ENCODE results near the gene ADPRHL1.
A peak's percentile ranks its signal among the peaks of the same experiment; 100 is the strongest.

ADPRHL1 gene

DNA sequence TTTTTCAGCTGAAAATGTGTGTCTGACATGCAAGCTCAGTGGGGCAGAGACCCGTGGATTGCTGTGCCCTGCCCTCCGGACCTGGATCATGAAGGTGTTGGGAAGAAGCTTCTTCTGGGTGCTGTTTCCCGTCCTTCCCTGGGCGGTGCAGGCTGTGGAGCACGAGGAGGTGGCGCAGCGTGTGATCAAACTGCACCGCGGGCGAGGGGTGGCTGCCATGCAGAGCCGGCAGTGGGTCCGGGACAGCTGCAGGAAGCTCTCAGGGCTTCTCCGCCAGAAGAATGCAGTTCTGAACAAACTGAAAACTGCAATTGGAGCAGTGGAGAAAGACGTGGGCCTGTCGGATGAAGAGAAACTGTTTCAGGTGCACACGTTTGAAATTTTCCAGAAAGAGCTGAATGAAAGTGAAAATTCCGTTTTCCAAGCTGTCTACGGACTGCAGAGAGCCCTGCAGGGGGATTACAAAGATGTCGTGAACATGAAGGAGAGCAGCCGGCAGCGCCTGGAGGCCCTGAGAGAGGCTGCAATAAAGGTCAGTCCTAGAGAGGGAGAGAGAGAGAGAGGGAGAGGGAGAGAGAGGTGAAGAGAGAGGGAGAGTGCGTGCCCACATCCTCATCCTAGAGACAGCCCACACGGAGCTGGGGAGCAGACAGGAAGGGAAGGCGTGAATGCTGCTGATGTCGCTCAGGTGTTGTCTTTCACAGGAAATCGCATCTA, 42.4 kb upstream of the ADPRHL1 start:
- no peak overlapping the region for H3K27ac ChIP-seq
- TF ChIP-seq, protein P1, sequence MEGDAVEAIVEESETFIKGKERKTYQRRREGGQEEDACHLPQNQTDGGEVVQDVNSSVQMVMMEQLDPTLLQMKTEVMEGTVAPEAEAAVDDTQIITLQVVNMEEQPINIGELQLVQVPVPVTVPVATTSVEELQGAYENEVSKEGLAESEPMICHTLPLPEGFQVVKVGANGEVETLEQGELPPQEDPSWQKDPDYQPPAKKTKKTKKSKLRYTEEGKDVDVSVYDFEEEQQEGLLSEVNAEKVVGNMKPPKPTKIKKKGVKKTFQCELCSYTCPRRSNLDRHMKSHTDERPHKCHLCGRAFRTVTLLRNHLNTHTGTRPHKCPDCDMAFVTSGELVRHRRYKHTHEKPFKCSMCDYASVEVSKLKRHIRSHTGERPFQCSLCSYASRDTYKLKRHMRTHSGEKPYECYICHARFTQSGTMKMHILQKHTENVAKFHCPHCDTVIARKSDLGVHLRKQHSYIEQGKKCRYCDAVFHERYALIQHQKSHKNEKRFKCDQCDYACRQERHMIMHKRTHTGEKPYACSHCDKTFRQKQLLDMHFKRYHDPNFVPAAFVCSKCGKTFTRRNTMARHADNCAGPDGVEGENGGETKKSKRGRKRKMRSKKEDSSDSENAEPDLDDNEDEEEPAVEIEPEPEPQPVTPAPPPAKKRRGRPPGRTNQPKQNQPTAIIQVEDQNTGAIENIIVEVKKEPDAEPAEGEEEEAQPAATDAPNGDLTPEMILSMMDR (conservative IDR thresholded peaks at IDR 0.05), result no peak

DNA sequence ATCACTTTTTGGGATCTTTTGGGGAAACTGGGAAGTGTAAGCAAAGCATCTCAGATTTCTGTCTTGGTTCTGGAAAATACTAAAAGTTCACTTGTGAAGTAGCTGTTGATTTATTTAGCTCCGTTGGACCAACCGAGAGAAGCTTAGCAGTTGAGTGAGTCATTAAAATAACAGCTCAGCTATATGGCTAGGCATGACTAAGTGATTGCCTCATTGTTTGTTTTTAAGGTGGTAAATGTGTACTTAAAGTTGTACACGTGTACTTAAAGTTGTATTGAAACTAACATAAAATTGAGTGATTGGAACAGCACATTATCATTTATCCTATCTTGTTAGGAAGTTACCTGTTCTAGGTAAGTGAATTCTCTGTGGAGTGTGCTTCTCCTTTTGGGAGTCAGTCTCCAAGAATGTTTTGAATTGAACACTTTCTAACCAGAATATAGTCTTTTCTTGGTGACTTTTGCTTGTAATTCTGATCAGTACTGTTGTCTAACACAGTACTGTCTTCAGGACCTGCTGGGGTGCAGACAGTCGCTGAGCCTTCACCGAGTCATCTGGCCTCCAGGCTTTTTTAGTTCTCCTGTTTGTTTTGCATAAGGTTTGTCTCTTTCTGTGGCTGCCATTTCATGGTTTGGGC, 40.1 kb upstream of the ADPRHL1 start:
- no peak overlapping the region for H3K27ac ChIP-seq
- TF ChIP-seq, protein P1 (conservative IDR thresholded peaks at IDR 0.05), result no peak

DNA sequence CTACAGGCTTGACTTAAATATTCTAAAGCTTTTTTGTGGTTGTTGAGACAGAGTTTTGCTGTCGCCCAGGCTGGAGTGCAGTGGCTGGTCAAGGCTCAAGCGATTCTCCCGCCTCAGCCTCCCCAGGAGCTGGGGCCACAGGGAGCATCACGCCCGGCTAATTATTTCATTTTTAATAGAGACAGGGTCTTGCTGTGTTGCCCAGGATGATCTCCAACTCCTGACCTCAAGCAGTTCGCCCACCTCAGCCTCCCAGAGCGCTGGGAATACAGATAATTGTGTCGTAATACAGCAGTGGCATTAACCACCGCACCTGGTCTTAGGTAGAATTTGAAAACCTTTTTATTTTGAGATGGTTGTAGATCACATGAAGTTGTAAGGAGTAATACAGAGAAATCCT, 38.7 kb upstream of the ADPRHL1 start:
- no peak overlapping the region for H3K27ac ChIP-seq
- TF ChIP-seq, protein P1 (conservative IDR thresholded peaks at IDR 0.05), result no peak

DNA sequence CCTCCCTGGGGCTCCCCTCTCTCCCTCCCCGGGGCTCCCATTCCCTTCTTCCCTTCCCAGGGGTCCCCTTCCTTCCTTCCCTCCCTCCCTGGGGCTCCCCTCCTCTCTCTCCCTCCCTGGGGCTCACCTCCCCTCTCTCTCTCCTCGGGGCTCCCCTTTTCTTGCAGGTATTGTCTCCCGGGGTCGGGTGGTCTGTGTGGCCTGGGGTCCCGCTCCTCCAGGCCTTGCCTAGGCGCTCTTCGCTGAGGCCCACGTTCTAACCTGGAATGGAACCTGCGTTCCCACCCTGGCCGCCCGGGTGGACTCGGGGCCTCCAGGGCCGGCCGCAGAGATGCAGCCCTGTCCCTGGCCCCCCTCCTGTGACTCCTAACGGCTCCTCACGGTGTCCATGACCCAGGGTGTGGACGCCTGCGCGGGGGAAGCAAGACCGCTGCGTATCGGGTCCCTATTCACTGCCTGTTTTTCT, 38.2 kb upstream of the ADPRHL1 start:
- TF ChIP-seq, protein P1 (conservative IDR thresholded peaks at IDR 0.05), result no peak
- peak overlapping the region; percentile 55; the same call in 1 of the 2 replicates for H3K27ac ChIP-seq

DNA sequence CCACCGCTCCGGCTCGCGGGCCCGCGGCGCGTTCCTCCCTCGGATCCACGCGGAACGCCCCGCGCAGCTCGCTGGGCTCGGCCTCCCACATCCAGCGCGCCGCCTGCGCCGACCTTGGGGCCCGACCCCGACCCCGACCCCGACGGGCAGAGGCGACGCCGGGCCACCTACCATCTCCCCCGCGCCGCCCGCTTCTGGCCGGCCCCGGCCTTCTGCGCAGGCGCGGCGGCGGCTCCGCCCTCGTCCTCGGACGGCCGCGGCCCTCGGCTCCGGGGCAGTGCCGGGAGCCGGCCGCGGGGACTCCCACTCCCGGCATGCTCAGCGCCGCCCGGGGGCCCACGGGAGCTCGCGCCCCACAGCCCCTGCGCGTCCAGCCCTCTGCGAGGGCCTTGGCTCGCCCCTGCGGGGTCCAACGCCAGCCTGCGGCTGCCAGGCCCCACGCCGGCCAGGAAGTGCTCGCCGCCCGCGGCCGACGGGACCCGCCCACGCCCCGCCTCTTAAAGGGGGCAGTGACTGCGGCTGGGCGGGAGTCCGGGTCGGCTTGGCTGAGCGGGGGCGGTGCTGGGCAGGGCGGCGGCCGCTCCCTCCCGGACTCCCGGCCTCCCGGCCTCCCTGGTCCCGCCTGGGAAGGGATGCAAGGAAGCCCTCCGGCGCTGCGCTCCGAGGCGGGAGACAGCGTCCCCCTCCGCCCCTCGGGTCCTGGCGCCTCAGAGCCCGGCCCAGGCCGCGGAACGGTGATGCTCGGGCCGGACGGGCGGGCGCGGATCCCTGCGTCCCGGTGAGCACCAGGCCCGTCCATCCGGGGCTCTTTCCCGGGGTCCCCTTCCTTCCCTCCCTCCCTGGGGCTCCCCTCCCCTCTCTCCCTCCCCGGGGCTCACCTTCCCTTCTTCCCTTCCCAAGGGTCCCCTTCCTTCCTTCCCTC, 37.5 kb upstream of the ADPRHL1 start, which contains the start of gene DCUN1D2:
Gene DCUN1D2, minus strand, starts transcription at position 216 of the 922 bp plus-strand sequence. Its CDS starts 42 bp downstream, at position 174.
- TF ChIP-seq, protein P1 (conservative IDR thresholded peaks at IDR 0.05), result no peak
- H3K27ac ChIP-seq, result peak within 1 kb of the TSS; percentile 55

DNA sequence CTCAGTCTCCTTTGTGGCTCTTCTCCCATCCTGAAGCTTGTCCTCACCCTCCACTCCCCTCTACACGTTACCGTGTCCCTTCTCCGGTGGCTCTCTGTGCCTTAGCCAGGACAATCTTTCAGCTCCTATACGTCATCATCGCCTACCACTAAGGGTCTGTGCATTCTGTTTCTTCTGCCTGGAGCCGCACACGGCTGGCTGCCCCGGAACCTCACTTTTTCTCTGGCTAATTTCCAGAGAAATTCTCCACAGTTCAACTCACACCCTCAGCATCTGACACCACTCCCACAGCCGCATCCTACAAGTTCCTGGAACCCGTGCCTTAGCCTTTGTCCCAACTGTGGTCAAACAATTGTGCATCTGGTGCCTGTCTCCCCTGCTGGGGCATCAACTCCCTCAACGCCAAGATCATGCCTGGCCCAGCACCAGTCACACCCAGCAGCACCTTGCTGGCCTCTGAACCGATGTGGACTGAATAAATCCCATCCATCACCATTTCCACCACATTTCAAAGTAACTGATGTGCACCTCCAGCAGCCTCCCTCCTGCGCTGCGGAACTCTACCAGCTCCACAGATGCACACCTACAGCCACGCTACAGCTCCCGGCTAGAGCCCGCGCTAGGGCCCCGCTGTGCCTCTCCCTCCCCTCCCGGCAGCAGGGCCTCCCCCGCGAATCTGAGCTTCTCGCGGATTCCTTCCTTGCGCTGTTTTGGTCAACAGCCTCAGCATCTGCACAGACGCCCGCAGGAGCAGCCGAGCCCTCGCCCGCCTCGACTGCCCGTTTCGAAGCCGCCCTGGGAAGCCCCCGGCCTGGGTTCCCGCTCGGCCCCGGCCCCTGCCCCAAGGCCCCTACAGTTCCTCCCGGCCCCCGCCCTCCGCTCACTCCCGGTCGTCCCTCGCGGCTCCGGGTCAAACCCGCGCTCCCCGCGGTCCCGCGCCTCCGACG, 36.5 kb upstream of the ADPRHL1 start:
- H3K27ac ChIP-seq, result peak overlapping the region; percentile 55
- TF ChIP-seq, protein P1 (conservative IDR thresholded peaks at IDR 0.05), result no peak
